ENCODE data around the gene APOD.

DNA sequence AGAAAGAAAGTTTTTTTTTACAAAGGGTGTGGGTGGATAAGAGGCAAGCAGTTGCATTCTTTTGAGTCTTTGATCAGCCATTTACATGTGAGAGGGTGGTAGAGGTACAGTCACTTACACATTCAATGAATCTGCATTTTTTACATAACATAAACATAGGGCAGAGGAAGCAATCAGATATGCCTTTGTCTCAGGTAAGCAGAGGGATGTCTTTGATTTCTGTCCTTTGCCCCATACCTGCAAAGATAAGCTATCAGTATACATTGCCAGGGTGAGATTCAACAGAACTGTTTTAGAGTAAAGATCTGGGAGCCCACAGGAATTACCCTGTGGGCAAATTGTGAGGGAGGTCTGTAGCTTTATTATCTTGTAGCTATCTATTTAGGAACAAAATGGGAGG is 35.2 kb downstream of the APOD start:
- TF ChIP-seq, protein P1, sequence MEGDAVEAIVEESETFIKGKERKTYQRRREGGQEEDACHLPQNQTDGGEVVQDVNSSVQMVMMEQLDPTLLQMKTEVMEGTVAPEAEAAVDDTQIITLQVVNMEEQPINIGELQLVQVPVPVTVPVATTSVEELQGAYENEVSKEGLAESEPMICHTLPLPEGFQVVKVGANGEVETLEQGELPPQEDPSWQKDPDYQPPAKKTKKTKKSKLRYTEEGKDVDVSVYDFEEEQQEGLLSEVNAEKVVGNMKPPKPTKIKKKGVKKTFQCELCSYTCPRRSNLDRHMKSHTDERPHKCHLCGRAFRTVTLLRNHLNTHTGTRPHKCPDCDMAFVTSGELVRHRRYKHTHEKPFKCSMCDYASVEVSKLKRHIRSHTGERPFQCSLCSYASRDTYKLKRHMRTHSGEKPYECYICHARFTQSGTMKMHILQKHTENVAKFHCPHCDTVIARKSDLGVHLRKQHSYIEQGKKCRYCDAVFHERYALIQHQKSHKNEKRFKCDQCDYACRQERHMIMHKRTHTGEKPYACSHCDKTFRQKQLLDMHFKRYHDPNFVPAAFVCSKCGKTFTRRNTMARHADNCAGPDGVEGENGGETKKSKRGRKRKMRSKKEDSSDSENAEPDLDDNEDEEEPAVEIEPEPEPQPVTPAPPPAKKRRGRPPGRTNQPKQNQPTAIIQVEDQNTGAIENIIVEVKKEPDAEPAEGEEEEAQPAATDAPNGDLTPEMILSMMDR (IDR thresholded peaks at IDR 0.05): no peak
- TF ChIP-seq POLR2A (IDR thresholded peaks at IDR 0.05): no peak
